NCI-H2171 treated with DMSO at 0.1 percent for 48 hours (cell line): Measurements from ENCODE around the gene TMA16.
"Not testable (repeated sequence)": the region's sequence is repeated elsewhere in the genome, so short reads cannot be mapped to it uniquely, and the experiment has no call there.

Experiments used
- DNase-seq: peaks from one replicate; lab custom pipeline; 2025; lab: John Stamatoyannopoulos, UW

The TMA16 gene

DNA sequence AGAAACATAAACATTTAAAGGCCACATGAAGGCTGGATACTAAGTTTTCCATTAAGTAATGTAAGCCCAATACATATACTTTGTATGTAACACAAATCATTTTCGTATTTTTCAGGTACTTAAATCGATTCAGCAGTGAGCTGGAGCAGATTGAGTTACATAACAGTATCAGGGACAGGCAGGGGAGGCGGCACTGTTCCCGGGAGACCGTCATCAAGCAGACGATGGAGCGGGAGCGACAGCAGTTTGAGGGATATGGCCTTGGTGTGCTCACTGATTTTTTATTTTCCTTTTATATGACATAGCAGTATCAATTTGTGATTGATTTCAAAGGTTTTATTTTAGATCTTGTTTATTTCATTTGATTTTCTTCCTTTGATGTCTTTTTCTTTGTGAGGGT is 20.7 kb downstream of the TMA16 start:
- no peak for DNase-seq

- no peak for DNase-seq
These were observed 29.4 kb downstream of the TMA16 start for GRCh38 chr4:163523791-163524365.

DNA sequence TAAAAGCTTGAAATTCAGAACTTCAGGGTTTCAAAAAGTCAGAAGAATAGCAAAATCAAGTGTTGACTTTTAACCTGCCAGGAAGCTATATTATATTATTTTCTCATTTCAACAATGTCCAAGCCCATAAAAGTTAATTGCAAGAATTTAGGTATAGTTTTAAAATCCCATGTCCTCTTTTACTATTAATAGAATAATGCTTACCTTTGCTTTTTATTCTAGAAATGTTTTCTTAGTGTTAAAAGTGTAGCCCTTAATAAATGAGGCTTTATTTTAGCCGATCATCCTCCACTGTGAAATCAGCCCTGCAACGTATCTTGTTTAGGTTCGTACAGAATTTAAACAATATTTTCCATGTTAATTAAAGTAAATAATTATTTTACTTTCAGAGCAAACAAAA is 31.5 kb downstream of the TMA16 start:
- DNase-seq = no peak

- no peak for DNase-seq
These were observed 32.7 kb downstream of the TMA16 start for GRCh38 chr4:163527172-163527571.

- DNase-seq = no peak
These were observed 34.2 kb downstream of the TMA16 start for GRCh38 chr4:163528653-163529052.

DNA sequence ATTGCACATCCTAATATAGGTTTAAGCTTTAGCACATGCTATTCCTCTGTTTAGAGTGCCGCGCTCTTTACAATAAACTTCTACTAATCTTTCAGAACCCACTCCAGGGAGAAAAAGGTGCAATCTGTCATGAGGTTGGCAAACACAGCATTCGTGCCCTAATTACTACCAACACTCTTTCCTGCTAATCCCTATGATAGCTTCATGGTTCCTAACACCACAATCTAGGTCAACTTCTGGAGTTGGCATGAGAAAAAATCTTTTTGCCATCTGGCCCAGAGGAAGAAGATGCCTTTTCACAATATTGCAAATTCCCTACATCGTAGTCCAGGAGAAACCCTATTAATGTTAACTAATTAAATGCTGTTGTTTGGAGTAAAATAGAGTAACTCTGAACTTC is 39.6 kb downstream of the TMA16 start:
- no peak for DNase-seq

- no peak for DNase-seq
These were observed 41.2 kb downstream of the TMA16 start for GRCh38 chr4:163535657-163536056.

GRCh38 chr4:163536091-163536490 is 41.6 kb downstream of the TMA16 start:
- no peak for DNase-seq

GRCh38 chr4:163537114-163537513 is 42.6 kb downstream of the TMA16 start:
- no peak for DNase-seq

DNA sequence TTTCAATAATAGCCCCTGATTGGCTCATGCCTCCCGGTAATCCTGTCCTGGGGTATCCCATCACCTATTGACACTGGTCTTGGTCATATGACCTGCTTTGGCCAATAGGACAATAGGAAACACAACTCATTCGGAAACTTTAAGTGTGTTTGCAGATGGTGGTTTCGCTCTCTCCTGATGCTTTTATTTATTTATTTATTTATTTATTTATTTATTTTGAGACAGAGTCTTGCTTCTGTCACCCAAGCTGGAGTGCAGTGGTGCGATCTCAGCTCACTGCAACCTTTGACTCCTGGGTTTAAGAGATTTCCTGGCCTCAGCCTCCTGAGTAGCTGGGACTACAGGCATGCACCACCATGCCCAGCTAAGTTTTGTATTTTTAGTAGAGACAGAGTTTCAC is 44.3 kb downstream of the TMA16 start:
- not testable (repeated sequence) for DNase-seq

DNA sequence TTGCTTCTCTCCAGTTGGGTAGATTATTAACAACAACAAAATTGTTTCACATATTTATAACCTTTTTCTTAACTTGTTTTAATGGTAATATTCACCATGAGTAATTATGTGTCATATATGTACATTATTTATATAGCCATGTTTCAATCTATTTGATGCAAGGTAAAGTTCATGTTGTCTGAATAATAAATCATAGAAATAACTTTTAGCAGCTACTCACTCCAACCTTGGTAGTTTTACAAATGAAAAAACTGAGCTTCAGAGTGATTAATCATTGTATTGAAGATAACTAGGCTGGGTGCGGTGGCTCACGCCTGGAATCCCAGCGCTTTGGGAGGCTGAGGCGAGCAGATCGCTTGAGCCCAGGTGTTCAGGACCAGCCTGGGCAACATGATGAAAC is 46.0 kb downstream of the TMA16 start:
- DNase-seq = no peak

GRCh38 chr4:163540977-163541376 is 46.5 kb downstream of the TMA16 start:
- DNase-seq = no peak

DNA sequence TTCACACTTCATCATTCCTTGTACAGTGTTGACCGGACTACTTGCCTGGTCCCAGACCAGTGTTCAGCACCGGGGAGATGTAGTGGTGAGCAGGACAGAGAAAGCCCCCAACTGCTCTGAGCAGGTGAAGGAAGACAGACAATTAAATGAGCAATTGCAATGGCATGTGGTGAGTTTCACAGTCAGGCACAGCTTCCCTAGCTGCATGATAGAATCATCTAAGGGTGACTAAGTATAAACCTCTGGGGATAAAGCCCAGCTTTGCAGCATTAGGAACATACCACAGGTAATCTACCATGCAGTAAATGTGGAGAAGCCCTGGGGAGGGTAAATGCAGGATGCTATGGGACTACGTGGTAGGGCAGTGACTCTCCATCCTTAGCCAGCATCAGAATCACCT is 47.8 kb downstream of the TMA16 start:
- DNase-seq = no peak

DNA sequence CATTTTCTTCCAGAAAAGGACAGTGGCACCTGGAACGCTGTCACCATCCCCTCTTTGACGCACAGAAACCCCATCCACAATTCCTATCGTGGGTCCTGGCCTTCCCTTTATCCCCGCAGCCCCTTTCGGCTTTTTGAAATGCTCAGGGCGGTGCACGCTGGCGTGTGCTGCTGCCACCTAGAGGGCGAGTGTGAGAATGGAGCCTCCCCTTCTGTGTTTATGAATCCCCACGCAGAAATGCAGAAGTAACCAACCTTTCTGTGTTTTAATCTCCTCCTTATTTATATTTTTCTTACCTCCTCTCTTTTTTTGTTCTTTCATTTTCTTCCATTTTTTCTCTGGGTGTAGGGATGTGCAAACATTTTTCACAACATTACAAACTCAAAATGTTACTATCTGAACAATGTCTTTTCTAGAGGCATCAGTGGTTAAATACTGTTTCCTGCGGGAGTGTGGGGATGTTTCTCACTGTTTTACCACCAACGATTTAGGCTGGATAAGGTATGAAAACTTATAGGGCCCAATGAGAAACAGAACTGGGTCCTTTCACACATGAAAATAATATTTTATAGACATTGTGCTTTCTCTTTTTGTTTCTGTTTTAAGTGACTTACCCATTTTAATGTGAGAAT is 50.0 kb downstream of the TMA16 start:
- DNase-seq = peak; percentile 30

DNA sequence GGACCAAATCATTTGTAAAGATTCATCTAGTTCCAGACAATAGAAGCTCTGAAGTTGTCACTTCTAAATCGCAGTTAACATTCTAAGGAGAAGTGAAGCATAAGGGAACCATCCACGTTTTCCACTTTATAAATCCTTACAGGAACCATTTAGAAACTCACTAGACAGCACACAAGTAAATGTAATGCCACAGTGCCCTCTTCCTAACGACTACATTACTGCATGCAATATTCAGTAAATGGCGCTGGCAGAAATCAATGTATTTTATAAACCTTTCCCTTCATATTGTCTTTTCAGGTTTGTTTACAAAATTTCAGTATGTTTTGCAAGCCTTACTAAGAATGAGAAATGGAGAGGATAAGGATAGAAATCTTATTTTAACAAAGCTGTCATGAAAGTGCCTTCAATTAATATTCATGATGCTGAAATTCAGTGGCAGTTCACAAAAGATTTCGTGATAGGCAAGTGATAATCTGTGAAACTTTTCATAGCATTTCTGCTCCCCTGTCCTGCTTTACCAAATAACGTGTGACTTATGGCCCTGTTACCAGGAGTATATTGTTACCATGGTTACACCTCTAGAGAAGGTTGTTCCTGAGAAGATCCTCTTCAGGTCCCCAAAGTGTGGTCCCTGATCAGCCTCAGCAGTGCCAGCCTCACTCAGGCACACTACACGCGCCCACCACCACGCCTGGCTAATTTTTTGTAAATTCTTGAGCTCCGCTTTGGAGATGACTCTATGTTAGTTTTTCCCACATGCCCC is 54.2 kb downstream of the TMA16 start:
- peak; percentile 28 for DNase-seq

DNA sequence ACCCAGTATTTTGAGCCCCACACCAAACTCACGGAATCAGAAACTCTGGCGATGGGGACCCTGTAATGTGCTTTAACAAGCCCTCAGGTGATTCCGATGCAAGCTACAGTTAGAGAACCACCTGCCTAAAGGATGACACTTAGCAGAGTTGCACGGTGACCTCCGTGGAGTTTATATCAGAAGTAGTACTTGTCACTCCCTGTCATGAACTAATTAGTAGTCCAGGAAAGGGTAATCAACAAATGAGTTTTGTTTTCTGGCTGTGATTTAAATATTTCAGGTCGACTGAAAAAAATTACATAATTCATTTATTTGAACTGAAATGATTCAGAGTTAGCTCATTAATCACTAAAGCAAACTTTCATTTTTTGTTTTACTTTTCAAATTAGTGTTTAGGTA is 56.4 kb downstream of the TMA16 start:
- DNase-seq = no peak

- no peak for DNase-seq
These were observed 58.7 kb downstream of the TMA16 start for GRCh38 chr4:163553146-163553545.

DNA sequence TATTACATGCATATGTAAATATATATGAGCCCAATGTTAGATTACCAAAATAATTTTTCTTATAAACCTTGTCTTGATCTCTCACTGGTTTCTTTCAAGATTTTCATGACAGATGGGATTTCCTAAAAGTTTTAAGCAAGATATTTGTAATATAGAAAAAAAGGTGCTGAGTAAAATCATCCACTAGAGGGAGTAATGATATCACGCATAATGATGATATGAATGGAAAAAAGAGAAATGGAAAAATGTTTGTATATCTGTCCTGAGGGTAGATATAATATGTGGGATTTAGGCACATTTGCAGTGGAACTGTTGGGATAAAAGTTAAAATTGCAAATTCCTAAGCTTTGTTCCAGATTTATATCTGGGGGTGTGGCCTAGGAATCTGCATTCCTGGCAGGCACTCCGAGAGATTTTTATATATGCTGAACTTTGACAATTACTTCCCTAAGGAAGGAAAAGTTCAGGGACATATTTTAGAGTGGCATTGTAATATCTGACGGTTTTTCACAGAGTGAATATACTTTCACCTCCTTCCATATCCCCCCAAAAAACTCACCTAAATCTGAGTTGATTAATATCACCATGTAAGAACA is 60.5 kb downstream of the TMA16 start:
- DNase-seq = peak; percentile 2

DNA sequence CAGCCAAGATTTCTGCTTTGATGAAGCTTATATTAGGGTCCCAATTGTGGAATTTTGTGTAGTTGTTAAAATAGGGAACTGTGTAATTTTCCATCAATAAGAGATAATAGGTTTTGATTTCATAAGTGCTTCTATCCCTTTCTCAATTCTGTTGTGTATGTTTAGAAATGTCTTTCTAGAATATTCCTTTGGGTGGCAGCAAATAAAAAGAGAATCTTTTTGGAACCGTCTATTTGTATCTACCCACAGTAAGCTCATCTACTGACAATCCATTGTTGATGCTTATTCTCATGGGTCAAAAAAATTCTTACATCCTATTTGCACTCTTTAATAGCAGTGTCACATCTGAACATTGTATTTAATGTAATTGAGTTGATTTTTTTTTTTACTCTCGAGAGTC is 61.7 kb downstream of the TMA16 start:
- DNase-seq = no peak

- DNase-seq = no peak
These were observed 62.3 kb downstream of the TMA16 start for GRCh38 chr4:163556650-163557391.

- no peak for DNase-seq
These were observed 64.1 kb downstream of the TMA16 start for GRCh38 chr4:163558539-163559044.

GRCh38 chr4:163562496-163562895 is 68.0 kb downstream of the TMA16 start:
- DNase-seq = no peak
